Cardiac septum (tissue), 1 donor: ENCODE measurements around the gene CCL4. TPM values are rescaled to one million over a fixed set of nuclear protein-coding genes. Genes with fewer than 3 reads are reported as not detected.
"Not testable (repeated sequence)": the region's sequence is repeated elsewhere in the genome, so short reads cannot be mapped to it uniquely, and the experiment has no call there.

Experiments
- DNase-seq: peaks from one replicate; pipeline ENCODE4 v3.0.0-alpha.2; 2020; ENCODE audit warnings: low spot score
- intact Hi-C: fragments of 100-400 bp; cut with DNase I; formaldehyde crosslinking; loops from one replicate; pipeline ENCODE4 v1.14.0; 2022
- total RNA-seq: library from RNA; stranded (reverse); fragmentation: NEBNext Ultra II Directional; extraction: Animal tissue kit (Norgen Biotek cat#: 25700); gene quantifications from one replicate; pipeline ENCODE4 v1.2.1, GENCODE V29; 2021
- donor health status: DM: no; HTN: no; CAD: no.

Gene CCL4
- total RNA-seq, 1 donor from 2014 or later, result 0.81 TPM

- intact Hi-C loops, result loop anchor here (10.0 kb wide), 1 partner anchor 72 kb away; no protein-coding TSS in a partner anchor
Observed at GRCh38 chr17:36112572-36112971, 8.9 kb downstream of the CCL4 start.

GRCh38 chr17:36113131-36113530, 9.5 kb downstream of the CCL4 start:
- not testable (repeated sequence) for DNase-seq
- intact Hi-C loops, result loop anchor here (10.0 kb wide), 1 partner anchor 72 kb away; no protein-coding TSS in a partner anchor

More at GRCh38 chr17:36112572-36112971, 8.9 kb downstream of the CCL4 start:
- no peak for DNase-seq

- DNase-seq, result not testable (repeated sequence)
- intact Hi-C loops, result loop anchor here (10.0 kb wide), 1 partner anchor 70 kb away; no protein-coding TSS in a partner anchor
Observed at GRCh38 chr17:36114971-36115648, 11.5 kb downstream of the CCL4 start.

DNA sequence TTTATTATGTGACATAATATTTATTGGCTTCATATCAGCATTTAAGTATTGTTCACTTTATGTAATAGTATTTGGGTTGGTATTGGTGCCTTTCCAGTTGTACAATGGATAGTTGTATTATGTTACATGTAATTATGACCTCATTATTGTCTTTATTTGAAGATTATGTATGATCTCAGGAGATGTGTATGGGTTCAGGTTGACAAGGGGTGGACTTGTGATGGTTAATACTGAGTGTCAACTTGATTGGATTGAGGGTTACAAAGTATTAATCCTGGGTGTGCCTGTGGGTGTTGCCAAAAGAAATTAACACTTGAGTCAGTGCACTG, 12.0 kb downstream of the CCL4 start:
- not testable (repeated sequence) for DNase-seq
- intact Hi-C loops, result loop anchor here (10.0 kb wide), 1 partner anchor 69 kb away; no protein-coding TSS in a partner anchor

DNA sequence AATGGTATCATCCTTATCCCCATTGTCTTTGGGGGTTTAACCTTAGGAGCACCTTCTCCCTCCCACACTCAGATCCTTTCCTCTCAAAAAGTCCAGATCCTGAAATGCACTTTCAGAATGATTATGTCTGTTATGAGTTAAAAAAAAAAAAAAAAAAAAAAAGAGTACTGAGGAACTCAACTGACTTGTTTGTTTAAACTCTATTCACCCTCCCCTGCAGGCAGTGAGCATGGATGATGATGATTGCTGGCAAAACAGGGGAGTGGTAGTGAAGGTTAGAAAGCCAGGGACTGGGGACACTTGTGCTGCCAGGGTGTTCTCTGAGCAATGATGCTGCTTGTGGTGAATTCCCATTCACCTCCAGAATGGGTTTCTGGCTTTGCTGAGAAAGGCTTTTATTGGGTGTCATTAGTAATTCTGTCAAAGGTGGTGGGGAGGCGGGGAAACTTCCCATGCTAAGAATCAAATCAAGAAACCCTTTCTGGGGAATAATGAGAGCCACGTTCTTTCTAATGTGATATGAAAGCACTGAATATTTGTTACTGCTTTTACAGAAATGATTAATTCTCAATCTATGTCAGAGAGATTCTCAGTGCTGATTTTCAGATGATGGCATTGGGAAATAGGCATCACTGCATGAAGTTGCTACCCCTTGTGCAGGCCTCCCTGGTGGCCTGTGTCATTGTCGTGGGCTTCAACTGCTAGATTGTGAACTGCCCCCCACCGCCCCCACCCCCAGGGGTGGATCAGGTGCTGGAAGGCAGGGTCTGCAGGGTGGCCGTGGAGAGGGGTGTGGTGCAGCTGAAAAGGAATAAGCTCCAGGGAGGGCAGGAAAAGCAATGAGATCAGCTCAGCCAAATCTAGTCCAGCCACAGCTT, 14.1 kb downstream of the CCL4 start:
- no peak for DNase-seq
- intact Hi-C loops, result loop anchor here (10.0 kb wide), 1 partner anchor 67 kb away; no protein-coding TSS in a partner anchor

DNA sequence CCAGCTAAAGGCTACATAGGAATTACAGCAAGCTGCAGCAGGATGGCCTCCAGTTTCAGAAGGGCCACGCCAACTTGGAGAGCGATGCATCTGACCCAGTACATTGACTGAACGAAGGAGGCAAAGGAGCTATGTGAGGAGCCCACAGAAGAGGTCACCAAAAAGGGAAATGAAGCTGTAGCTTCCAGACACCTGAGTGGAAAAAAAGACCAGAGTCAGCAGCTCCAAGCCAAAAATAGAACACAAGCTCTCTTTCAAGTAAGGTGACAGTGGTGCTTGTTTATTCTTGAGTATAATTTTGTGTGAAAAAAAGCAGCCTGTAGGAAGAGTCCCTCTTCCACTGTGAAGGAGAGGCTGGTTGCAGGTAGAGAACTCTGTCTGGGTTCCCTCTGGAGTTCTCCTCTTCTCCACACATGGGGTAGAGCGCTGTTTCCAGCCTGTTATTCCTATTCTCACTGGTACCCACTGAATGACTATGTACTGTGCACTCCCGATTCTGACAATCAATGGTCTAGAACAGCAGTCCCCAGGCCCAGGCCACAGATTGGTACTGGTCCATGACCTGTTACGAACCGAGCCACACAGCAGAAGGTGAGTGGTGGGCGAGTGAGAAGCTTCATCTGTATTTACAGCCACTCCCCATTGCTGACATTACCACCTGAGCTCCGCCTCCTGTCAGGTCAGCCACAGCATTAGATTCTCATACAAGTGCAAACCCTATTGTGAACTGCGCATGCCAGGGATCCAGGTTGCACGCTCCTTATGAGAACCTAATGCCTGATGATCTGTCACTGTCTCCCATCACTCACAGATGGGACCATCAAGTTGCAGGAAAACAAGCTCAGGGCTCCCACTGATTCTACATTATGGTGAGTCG, 15.1 kb downstream of the CCL4 start:
- DNase-seq, result no peak
- intact Hi-C loops, result loop anchor here (10.0 kb wide), 1 partner anchor 66 kb away; no protein-coding TSS in a partner anchor

DNA sequence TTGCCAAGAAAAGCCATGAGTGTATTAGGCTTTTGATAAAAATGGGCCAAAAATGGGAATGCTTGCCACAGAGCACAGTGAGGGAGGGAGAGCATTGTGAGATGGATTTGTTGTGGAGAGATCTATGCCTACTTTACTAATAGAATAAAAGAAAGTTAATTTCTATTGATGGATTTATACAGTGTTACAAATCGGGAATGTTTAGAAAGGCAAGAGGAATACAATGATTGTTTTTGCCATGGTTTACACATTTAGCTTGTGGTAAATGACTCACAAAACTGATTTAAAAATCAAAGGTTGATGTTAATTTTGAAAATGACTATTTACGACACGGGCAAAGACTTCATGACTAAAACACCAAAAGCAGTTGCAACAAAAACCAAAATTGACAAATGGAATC, 16.6 kb downstream of the CCL4 start:
- intact Hi-C loops, result no loop called here
- DNase-seq, result no peak

DNA sequence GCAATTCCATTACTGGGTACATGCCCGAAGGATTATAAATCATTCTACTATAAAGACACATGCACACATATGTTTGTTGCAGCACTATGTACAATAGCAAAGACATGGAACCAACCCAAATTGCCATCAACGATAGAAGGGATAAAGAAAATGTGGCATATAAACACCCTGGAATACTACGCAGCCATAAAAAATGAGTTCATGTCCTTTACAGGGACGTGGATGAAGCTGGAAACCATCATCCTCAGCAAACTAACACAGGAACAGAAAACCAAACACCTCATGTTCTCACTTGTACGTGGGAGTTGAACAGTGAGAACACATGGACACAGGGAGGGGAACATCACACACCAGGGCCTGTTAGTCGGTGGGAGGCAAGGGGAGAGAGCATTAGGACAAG, 17.5 kb downstream of the CCL4 start:
- intact Hi-C loops, result not testable (repeated sequence)

GRCh38 chr17:36123431-36123830, 19.8 kb downstream of the CCL4 start:
- intact Hi-C loops, result no loop called here
- no peak for DNase-seq

More for the DNA sequence above, 17.5 kb downstream of the CCL4 start:
- not testable (repeated sequence) for DNase-seq

- intact Hi-C loops, result no loop called here
- no peak for DNase-seq
Observed at GRCh38 chr17:36124879-36125824, 21.5 kb downstream of the CCL4 start.

DNA sequence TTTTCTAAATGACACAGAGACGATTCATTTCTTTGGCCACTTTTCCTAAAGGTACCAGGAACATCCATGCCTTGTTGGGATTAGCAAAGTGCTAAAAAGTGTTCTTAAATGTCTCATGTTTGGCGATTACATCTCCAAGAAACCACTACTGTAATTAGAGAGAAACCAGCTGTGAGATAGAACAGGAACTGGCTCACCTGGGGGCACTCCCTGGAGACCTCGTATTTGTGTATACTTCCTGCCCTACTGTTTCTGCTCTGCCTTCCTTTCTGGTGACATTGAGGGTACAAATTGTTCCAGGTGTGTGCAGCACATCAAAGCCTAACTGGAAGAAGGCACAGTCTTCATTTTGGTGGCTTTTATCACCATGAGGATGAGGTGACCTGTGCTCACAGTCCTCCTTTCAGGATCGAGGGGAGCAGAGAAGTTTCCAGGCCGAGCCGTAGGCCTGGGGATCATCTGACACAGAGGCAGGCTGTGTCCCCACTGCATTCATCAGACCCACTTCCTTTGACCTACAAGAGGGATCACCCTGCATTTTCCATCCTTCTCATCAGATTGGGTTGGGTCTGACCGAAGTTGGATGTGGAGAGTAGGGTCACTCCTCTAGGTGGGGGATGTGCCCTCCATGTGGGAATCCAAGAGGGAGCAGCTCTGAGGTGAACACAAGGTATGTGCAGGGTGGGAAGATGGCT, 23.7 kb downstream of the CCL4 start:
- no peak for DNase-seq
- intact Hi-C loops, result no loop called here

GRCh38 chr17:36127911-36128310, 24.3 kb downstream of the CCL4 start:
- intact Hi-C loops, result no loop called here

DNA sequence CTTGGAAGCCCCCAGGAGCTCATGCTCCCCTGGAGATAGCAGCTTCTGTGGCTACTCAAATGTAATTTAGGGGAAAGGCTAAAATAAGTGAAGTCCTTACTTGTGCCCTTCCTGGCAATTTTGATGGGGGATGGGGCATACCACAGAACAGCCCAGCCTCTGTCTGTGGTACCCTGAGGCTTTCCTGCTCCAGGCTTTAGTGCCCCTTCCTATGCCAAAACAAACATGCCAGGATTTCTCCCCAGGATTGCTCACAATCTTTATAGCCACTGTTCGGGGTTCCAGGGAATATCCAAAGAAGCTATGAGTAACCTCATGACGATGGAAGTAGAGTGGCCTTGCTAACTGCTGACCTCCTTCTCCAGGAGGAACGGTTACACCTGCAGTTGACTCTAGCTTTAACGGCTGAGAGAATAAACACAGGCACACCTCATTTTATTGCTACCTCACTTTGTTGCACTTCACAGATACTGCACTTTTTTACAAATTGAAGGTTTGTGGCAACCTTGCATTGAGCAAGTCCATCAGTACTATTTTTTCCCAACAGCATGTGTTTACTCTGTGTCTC, 24.9 kb downstream of the CCL4 start:
- DNase-seq, result no peak
- intact Hi-C loops, result no loop called here

More at GRCh38 chr17:36127911-36128310, 24.3 kb downstream of the CCL4 start:
- DNase-seq, result no peak

DNA sequence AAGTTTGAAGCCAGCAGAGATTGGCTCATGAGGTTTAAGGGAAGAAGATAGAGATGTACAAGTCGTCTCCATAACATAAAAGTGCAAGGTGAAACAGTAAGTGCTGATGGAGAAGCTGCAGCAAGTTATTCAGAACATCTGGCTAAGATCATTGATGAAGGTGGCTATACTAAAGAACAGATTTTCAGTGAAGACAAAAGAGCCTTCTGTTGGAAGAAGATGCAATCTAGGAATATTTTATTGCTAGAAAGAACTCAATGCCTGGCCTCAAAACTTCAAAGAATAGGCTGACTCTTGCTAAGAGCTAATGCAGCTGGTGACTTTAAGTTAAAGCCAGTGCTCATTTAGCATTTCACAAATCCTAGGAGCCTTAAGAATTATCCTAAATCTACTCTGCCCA, 26.0 kb downstream of the CCL4 start:
- DNase-seq, result no peak
- intact Hi-C loops, result no loop called here

DNA sequence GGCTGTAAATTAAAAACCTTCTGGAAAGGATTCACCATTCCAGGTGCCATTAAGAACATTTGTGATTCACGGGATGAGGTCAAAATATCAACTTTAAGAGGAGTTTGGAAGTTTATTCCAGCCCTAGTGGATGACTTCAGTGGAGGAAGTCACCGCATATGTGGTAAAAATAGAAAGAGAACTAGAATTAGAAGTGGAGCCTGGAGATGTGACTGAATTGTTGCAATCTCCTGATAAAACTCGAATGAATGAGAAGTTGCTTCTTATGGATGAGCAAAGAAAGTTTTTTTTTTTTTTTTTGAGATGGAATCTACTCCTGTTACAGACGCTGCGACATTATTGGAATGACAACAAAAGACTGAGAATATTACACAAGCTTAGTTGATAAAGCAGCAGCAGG, 26.7 kb downstream of the CCL4 start:
- no peak for DNase-seq
- intact Hi-C loops, result no loop called here

GRCh38 chr17:36131421-36131820, 27.8 kb downstream of the CCL4 start:
- no peak for DNase-seq
- intact Hi-C loops, result no loop called here

- no peak for DNase-seq
- intact Hi-C loops, result no loop called here
Observed at GRCh38 chr17:36131931-36132330, 28.3 kb downstream of the CCL4 start.

DNA sequence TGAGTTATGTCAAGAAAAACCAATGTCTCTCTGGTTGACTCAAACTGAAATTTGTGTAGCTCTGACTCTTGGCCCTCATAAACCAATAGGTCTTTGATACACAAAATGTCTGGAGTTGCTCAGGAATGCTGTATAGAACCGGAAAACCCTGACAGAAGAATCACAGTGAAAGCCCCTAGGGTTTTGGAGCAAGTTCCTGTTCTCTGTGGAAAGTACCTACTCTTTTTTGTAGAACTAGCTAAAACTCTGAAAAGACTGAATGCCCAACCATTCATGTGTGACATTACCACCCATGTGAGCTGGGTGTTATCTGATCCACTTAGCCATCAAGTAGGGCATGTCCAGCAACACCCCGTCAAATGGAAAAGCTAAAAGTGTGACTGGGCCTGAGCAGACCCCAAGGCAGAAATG, 28.8 kb downstream of the CCL4 start:
- intact Hi-C loops, result no loop called here
- no peak for DNase-seq
